KMS-11 (cell line): Measurements from ENCODE around the gene TMEM131.

ENCODE experiments used
- H2AFZ ChIP-seq: fragments of 200-600 bp; sonication (generic); 2 replicates; pipeline ENCODE4 v1.6.1; 2016; ENCODE audit warnings: antibody characterized with exemption, mixed run types, low read depth
- H3K27ac ChIP-seq: fragments of 200-600 bp; sonication (generic); 2 replicates; pipeline ENCODE4 v1.6.1; 2016; ENCODE audit warnings: mild to moderate bottlenecking, mixed run types
- H3K27me3 ChIP-seq: fragments of 200-600 bp; sonication (generic); 2 replicates; pipeline ENCODE4 v1.6.1; 2017; ENCODE audit warnings: mild to moderate bottlenecking, low read depth, mixed run types, moderate library complexity; ENCODE audit not compliant: insufficient read depth
- H3K36me3 ChIP-seq: fragments of 200-600 bp; sonication (generic); 2 replicates; pipeline ENCODE4 v1.6.1; 2017; ENCODE audit warnings: mild to moderate bottlenecking, mixed run types; ENCODE audit not compliant: insufficient read depth
- H3K4me1 ChIP-seq: fragments of 200-600 bp; sonication (generic); 2 replicates; pipeline ENCODE4 v1.6.1; 2016; ENCODE audit warnings: mild to moderate bottlenecking, low read depth, mixed run types; ENCODE audit not compliant: poor library complexity, severe bottlenecking
- H3K4me2 ChIP-seq: fragments of 200-600 bp; sonication (generic); 2 replicates; pipeline ENCODE4 v1.7.0; 2016; ENCODE audit warnings: mild to moderate bottlenecking, mixed run types
- H3K4me3 ChIP-seq: fragments of 200-600 bp; sonication (generic); IDR thresholded peaks from 2 replicates; pipeline ENCODE4 v1.6.1; 2017; ENCODE audit warnings: low read depth, low read length, mixed read lengths; ENCODE audit not compliant: insufficient read depth
- H3K79me2 ChIP-seq: fragments of 200-600 bp; sonication (generic); 2 replicates; pipeline ENCODE4 v1.6.1; 2016; ENCODE audit warnings: low read depth, mixed run types; ENCODE audit not compliant: insufficient read depth
- H3K9ac ChIP-seq: fragments of 200-600 bp; sonication (generic); 2 replicates; pipeline ENCODE4 v1.6.1; 2016; ENCODE audit warnings: mild to moderate bottlenecking, mixed run types
- H4K20me1 ChIP-seq: fragments of 200-600 bp; sonication (generic); 2 replicates; pipeline ENCODE4 v1.6.1; 2016; ENCODE audit warnings: mild to moderate bottlenecking, mixed run types; ENCODE audit not compliant: insufficient read depth
- TF ChIP-seq, protein P1 (sequence below): fragments of 200-600 bp; sonication (generic); conservative IDR thresholded peaks from 2 replicates; pipeline ENCODE4 v1.6.1; 2017; ENCODE audit warnings: low read depth, mild to moderate bottlenecking, antibody characterized with exemption, low read length, moderate library complexity, mixed read lengths

TMEM131 gene

GRCh38 chr2:97754690-97755346, 240.9 kb downstream of the TMEM131 start:
- Histone ChIP-seq H3K4me3 (no peak overlapping the region), H3K79me2 (no peaks in the 10 kb centered on the region), H3K27me3 (no peaks in the 10 kb centered on the region), H3K36me3 (no peaks in the 10 kb centered on the region), H3K27ac (no peak overlapping the region), H2AFZ (no peak overlapping the region), H3K4me2 (no peak overlapping the region), H3K9ac (no peak overlapping the region), H4K20me1 (no peaks in the 10 kb centered on the region), H3K4me1 (no peaks in the 10 kb centered on the region)
- TF ChIP-seq, protein P1, sequence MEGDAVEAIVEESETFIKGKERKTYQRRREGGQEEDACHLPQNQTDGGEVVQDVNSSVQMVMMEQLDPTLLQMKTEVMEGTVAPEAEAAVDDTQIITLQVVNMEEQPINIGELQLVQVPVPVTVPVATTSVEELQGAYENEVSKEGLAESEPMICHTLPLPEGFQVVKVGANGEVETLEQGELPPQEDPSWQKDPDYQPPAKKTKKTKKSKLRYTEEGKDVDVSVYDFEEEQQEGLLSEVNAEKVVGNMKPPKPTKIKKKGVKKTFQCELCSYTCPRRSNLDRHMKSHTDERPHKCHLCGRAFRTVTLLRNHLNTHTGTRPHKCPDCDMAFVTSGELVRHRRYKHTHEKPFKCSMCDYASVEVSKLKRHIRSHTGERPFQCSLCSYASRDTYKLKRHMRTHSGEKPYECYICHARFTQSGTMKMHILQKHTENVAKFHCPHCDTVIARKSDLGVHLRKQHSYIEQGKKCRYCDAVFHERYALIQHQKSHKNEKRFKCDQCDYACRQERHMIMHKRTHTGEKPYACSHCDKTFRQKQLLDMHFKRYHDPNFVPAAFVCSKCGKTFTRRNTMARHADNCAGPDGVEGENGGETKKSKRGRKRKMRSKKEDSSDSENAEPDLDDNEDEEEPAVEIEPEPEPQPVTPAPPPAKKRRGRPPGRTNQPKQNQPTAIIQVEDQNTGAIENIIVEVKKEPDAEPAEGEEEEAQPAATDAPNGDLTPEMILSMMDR = no peak

DNA sequence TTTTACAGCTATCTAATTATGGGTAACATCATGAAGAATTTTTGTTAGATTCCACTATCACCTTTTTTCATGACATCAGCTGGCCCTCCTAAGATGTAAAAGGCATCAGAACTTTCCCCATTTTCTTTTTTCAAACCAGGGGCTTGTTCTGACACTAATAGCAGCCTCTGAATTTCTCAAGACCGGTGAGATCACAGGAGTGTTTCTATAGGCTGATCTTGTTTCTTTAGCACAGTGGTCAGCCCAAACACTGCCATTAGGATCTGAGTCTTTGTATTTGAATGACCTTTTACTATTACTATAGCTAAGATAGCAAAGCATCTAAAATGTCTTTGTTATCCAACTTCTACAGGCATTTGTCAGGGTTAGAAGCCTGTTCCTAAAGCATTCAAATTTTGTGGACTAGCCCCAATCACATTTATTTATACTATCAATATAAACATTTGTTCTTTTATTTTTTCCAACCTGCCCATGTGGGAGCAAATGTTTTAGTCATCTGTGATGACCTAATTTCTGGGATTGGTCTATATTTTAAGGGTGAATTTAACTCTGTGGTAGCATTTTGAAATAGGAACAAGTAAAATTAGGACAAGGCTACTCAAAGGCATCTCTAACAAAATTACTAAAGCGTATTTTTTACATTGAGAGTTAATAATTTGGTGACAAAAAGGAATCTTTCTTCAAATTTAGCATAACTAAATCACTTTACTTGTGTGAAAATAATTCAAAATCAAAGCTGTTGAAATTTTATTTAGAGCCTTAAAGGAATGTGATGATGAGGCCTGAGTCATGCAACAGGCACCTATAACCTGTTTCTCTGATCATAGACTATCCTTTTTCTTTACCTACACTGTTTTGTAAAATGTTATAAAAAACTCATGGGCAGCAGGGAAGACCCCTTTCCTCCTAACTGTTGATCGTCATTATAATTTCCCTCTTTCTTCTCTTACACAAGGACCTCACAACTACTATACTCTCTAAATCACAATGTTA, 243.1 kb downstream of the TMEM131 start:
- no peaks in the 10 kb centered on the region for H3K27me3 ChIP-seq
- no peaks in the 10 kb centered on the region for H3K4me1 ChIP-seq
- no peak overlapping the region for H3K4me3 ChIP-seq
- no peaks in the 10 kb centered on the region for H4K20me1 ChIP-seq
- no peak overlapping the region for H3K4me2 ChIP-seq
- TF ChIP-seq, protein P1 = no peak
- H3K27ac ChIP-seq = no peak overlapping the region
- no peaks in the 10 kb centered on the region for H3K79me2 ChIP-seq
- no peak overlapping the region for H3K9ac ChIP-seq
- H2AFZ ChIP-seq = no peak overlapping the region
- H3K36me3 ChIP-seq = no peaks in the 10 kb centered on the region

GRCh38 chr2:97751752-97752151, 244.0 kb downstream of the TMEM131 start:
- H4K20me1 ChIP-seq = no peaks in the 10 kb centered on the region
- no peaks in the 10 kb centered on the region for H3K4me1 ChIP-seq
- no peak overlapping the region for H3K9ac ChIP-seq
- no peak overlapping the region for H2AFZ ChIP-seq
- H3K4me2 ChIP-seq = no peak overlapping the region
- no peaks in the 10 kb centered on the region for H3K36me3 ChIP-seq
- H3K27me3 ChIP-seq = no peaks in the 10 kb centered on the region
- no peak overlapping the region for H3K27ac ChIP-seq
- no peak overlapping the region for H3K4me3 ChIP-seq
- TF ChIP-seq, protein P1 = no peak
- H3K79me2 ChIP-seq = no peaks in the 10 kb centered on the region

- H3K4me1 ChIP-seq = no peaks in the 10 kb centered on the region
- no peaks in the 10 kb centered on the region for H4K20me1 ChIP-seq
- H3K27me3 ChIP-seq = no peaks in the 10 kb centered on the region
- no peak overlapping the region for H3K9ac ChIP-seq
- H3K36me3 ChIP-seq = no peaks in the 10 kb centered on the region
- no peak overlapping the region for H3K4me2 ChIP-seq
- H3K79me2 ChIP-seq = no peaks in the 10 kb centered on the region
- no peak overlapping the region for H3K4me3 ChIP-seq
- H2AFZ ChIP-seq = no peak overlapping the region
- TF ChIP-seq, protein P1 = no peak
- H3K27ac ChIP-seq = no peak overlapping the region
These were observed 245.7 kb downstream of the TMEM131 start for GRCh38 chr2:97750017-97750416.
